ENCODE results near the gene SH3BP4.

DNA sequence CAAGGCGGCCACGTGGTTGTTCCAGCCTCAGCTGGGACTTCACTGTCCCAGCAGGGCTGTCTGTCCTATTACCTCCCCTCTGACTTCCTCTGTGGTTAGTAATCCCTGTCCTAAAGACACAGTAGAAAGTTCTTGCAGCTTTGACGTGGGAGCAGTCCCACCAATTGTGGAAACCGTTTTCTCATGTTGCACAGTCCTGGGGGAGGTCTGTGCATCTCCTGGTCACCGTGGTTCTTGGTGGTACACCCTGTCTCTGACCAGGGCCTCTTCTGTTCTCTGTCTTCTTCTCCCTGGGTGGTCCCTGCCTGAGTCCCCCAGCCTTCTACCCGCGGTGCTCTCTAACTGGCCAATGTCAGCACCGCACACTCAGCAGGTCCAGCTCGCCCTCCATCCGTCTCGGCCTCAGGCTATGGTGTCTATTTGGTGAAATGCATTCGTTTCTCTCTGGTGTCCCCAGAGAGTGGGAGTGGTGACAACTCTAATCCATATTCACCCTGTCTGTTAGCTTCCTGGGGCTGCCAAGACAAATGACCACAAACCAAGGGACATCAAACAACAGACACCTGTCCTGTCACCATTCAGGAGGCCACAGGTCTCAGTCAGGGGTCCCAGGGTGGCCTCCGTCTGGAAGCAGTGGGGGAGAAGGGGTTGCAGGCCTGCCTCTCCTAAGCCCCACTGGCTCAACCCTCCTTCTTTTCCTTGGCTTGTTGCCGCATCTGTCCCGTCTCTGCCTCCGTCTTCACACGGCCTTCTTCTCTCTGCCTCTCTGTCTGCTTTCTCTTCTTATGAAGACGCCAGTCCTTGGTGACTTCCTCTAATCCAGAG is 99.8 kb downstream of the SH3BP4 start:
- TF ChIP-seq POLR2A (IDR thresholded peaks at IDR 0.05; ENCODE audit: low read length) = no peak
- no peak for TF ChIP-seq GATA1 (IDR thresholded peaks at IDR 0.05; ENCODE audit: low read depth, low read length)

Measured in erythroblast (primary cell).